ENCODE results near the gene CEBPZ.

The CEBPZ gene

DNA sequence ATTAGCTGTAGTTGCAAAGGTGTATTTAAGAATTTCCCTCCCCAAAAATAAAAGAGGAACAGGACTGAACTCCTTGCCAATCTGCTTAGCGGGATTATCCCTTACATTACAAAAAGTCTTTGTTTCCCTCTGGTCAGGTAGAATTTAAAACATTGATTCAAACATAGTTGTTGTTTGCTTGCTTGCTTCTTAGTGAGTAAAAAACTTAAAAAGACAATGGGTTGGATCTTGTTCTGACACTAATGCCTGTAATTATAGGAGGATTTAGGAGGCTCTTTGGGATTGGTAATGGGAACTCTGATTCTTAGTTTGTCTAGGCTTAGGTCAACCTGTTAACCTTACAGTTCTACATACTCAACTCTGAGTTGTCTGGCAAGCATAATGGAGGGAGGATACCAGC, 38.8 kb downstream of the CEBPZ start:
- no peak overlapping the region for H3K4me3 ChIP-seq (replicated peaks; ENCODE audit: low read depth, low read length)
- H3K36me3 ChIP-seq (ENCODE audit: control insufficient read depth, insufficient read depth, low read length), result no peaks in the 10 kb centered on the region
- no peak for DNase-seq (ENCODE audit: extremely low read depth, insufficient read length)
- TF ChIP-seq, protein P1, sequence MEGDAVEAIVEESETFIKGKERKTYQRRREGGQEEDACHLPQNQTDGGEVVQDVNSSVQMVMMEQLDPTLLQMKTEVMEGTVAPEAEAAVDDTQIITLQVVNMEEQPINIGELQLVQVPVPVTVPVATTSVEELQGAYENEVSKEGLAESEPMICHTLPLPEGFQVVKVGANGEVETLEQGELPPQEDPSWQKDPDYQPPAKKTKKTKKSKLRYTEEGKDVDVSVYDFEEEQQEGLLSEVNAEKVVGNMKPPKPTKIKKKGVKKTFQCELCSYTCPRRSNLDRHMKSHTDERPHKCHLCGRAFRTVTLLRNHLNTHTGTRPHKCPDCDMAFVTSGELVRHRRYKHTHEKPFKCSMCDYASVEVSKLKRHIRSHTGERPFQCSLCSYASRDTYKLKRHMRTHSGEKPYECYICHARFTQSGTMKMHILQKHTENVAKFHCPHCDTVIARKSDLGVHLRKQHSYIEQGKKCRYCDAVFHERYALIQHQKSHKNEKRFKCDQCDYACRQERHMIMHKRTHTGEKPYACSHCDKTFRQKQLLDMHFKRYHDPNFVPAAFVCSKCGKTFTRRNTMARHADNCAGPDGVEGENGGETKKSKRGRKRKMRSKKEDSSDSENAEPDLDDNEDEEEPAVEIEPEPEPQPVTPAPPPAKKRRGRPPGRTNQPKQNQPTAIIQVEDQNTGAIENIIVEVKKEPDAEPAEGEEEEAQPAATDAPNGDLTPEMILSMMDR (IDR thresholded peaks at IDR 0.05; ENCODE audit: insufficient read depth, low read length, poor library complexity, severe bottlenecking), result no peak
- H3K27me3 ChIP-seq (replicated peaks; ENCODE audit: control insufficient read depth, insufficient read depth, low read length), result no peaks in the 10 kb centered on the region

DNA sequence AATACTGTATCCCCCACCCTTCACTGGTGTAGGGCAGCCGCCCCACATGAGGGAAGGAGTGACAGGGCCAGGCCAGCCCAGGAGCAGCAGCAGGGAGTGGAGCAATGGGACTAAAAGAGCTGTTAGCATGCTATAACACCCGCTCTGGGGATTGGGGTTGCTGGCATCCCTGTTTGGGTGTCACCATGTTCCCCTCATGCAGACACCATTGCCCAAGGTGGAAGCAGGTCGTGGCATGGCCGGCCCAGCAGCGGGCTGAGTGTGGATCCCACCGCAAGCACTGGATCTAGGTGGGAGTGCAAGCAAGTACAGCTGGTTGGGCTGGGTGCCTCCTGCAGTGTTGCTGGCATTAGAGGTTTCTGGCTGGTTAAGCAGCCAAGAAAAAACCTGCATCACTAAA, 39.6 kb downstream of the CEBPZ start:
- Histone ChIP-seq H3K27me3 (replicated peaks; ENCODE audit: control insufficient read depth, insufficient read depth, low read length) (no peaks in the 10 kb centered on the region), H3K4me3 (replicated peaks; ENCODE audit: low read depth, low read length) (no peak overlapping the region), H3K36me3 (ENCODE audit: control insufficient read depth, insufficient read depth, low read length) (no peaks in the 10 kb centered on the region)
- no peak for DNase-seq (ENCODE audit: extremely low read depth, insufficient read length)
- TF ChIP-seq, protein P1 (IDR thresholded peaks at IDR 0.05; ENCODE audit: insufficient read depth, low read length, poor library complexity, severe bottlenecking), result no peak

DNA sequence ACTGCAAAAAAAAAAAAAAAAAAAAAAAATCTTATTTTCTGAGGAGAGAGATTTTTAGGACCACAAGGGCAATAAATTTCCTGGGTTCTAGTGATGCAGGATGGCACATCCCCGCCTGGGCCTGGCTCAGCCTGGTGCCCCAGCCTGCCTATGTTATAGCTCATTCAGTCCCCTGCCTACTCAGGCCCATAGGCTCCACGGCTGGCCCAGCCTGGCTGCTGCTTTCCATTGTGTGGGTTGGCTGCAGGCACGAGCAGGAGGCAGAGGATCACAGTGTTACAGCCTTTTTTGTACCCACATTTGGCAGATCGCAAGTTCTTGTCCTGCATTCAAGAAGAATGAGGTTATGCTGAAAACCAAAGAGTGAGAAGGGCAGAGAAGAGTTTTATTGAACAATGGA, 40.1 kb downstream of the CEBPZ start:
- TF ChIP-seq, protein P1 (IDR thresholded peaks at IDR 0.05; ENCODE audit: insufficient read depth, low read length, poor library complexity, severe bottlenecking), result no peak
- no peak for DNase-seq (ENCODE audit: extremely low read depth, insufficient read length)
- no peaks in the 10 kb centered on the region for H3K36me3 ChIP-seq (ENCODE audit: control insufficient read depth, insufficient read depth, low read length)
- H3K27me3 ChIP-seq (replicated peaks; ENCODE audit: control insufficient read depth, insufficient read depth, low read length), result no peaks in the 10 kb centered on the region
- no peak overlapping the region for H3K4me3 ChIP-seq (replicated peaks; ENCODE audit: low read depth, low read length)

DNA sequence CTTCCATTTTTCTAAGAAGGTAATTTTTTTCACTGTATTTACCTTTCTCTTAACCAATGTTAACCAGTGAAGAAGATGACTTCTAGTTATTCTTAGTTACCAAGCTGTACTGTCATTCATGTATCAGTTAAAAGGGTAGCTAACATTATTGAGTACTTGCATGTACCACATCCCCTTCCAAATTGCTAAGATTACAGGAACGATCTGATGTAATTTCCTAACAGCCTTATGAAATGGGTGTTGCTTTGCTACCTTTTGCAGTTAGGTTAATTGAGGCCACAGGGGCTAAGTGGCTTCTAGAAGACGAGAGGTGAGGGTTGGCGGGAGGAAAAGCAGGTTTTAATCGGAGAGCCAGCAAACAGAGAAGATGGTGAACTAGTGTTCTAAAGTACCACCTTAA, 41.1 kb downstream of the CEBPZ start:
- H3K4me3 ChIP-seq (replicated peaks; ENCODE audit: low read depth, low read length), result no peak overlapping the region
- H3K27me3 ChIP-seq (replicated peaks; ENCODE audit: control insufficient read depth, insufficient read depth, low read length), result no peaks in the 10 kb centered on the region
- no peak for DNase-seq (ENCODE audit: extremely low read depth, insufficient read length)
- H3K36me3 ChIP-seq (ENCODE audit: control insufficient read depth, insufficient read depth, low read length), result no peaks in the 10 kb centered on the region
- TF ChIP-seq, protein P1 (IDR thresholded peaks at IDR 0.05; ENCODE audit: insufficient read depth, low read length, poor library complexity, severe bottlenecking), result no peak

DNA sequence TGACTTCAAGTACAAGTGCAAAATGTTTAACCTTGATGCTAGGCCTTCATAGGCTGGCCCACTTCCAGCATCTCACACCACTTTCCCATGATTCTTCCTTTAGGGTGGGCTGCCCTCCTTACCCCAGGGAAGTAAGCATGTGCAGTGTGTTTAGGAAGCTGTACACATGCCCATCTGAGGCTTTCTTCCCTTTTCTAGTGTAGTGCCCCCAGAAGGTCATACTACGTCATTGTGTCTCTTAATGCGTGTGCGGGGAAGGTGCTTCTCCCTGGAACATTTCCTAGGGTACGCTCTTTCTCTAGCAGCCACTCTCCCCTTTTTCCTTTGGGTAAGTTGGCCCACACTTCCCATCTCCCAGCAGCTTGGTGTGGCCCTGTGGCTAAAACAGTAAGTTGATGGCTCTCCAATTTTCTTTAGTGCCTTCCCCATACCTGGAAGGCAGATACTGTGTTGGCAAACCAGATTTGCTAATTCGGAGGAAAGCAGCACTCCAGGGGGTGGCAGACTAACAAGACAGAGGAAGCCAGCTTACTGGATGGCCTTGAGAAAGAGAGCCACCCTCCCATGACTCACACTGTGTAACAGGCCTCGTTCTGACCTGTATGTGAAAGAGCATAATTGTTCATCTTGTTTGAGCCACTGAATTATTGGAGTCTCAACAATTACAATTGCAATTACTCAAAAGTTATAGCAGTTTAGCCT, 41.8 kb downstream of the CEBPZ start:
- no peaks in the 10 kb centered on the region for H3K36me3 ChIP-seq (ENCODE audit: control insufficient read depth, insufficient read depth, low read length)
- no peak for DNase-seq (ENCODE audit: extremely low read depth, insufficient read length)

More for the DNA sequence above, 41.8 kb downstream of the CEBPZ start:
- TF ChIP-seq, protein P1 (IDR thresholded peaks at IDR 0.05; ENCODE audit: insufficient read depth, low read length, poor library complexity, severe bottlenecking), result no peak
- H3K27me3 ChIP-seq (replicated peaks; ENCODE audit: control insufficient read depth, insufficient read depth, low read length), result no peaks in the 10 kb centered on the region
- no peak overlapping the region for H3K4me3 ChIP-seq (replicated peaks; ENCODE audit: low read depth, low read length)

All from GM06990 (cell line).